Uterus (tissue), 4 donors: ENCODE data around the gene OCA2. TPM values are rescaled to one million over a fixed set of nuclear protein-coding genes. Genes with fewer than 3 reads are reported as not detected.

Experiments
- DNase-seq, 2 donors: peaks; one replicate each; pipeline ENCODE4 v3.0.0-alpha.2; 2019 to 2020
- H3K27ac ChIP-seq, 2 donors: fragments of 200-600 bp; sonication (generic); 1 replicate in 1 of 2; 2 replicates in 1 of 2; pipeline ENCODE4 v1.5.1; 2016 to 2018
- H3K27me3 ChIP-seq, 2 donors: fragments of 200-600 bp; sonication (generic); one replicate each; pipeline ENCODE4 v1.5.1; 2018 to 2019; ENCODE audit warnings: control low read depth in 1 of 2
- H3K36me3 ChIP-seq, 2 donors: fragments of 200-600 bp; sonication (generic); one replicate each; pipeline ENCODE4 v1.5.1; 2019; ENCODE audit warnings: control low read depth in 1 of 2
- H3K4me1 ChIP-seq, 2 donors: fragments of 200-600 bp; sonication (generic); one replicate each; pipeline ENCODE4 v1.5.1; 2018 to 2019; ENCODE audit warnings: control low read depth in 1 of 2
- H3K4me3 ChIP-seq, 2 donors: fragments of 200-600 bp; sonication (generic); 1 replicate in 1 of 2; 2 replicates in 1 of 2; pipeline ENCODE4 v1.5.1; 2018 to 2019; ENCODE audit warnings: mild to moderate bottlenecking in 1 of 2
- H3K9me3 ChIP-seq, 2 donors: fragments of 200-600 bp; sonication (generic); one replicate each; pipeline ENCODE4 v1.5.1; 2019; ENCODE audit warnings: control low read depth in 1 of 2
- CTCF ChIP-seq, 4 experiments: fragments of 200-600 bp in 2 of 4; fragments of 450-650 bp in 2 of 4; sonication (generic) in 2 of 4; IDR thresholded peaks; one replicate each; pipeline ENCODE4 v1.5.1; 2016 to 2019; ENCODE audit warnings: antibody characterized with exemption in 4 of 4, mild to moderate bottlenecking in 2 of 4, moderate library complexity in 1 of 4
- POLR2A ChIP-seq, 2 donors: fragments of 450-650 bp; IDR thresholded peaks; one replicate each; pipeline ENCODE4 v1.6.1; 2016; ENCODE audit warnings: antibody characterized with exemption in 2 of 2, mild to moderate bottlenecking in 1 of 2, moderate library complexity in 1 of 2
- intact Hi-C: fragments of 100-400 bp; cut with DNase I; formaldehyde crosslinking; loops from one replicate; pipeline ENCODE4 v1.15.1; 2023; ENCODE audit warnings: low total_unique reads
- total RNA-seq, 4 donors: library from RNA; depleted of rRNA in 3 of 4; stranded (reverse); fragments of >200 nt in 3 of 4; gene quantifications; one replicate each; pipeline versions ENCODE4 v1.1.0 to v1.2.4, GENCODE V29; 2014 to 2023
- donor health status: DM: yes; HTN: yes; CAD: no.

OCA2 gene
- total RNA-seq, 4 donors from 2014 or later: 0.55 to 4.6 TPM; not detected in 2

GRCh38 chr15:27824841-27825422 lies 274.2 kb downstream of the OCA2 start:
- no peaks in the 10 kb centered on the region for H3K9me3 ChIP-seq
- intact Hi-C loops: no loop called here
- no peaks in the 10 kb centered on the region for H3K27me3 ChIP-seq
- TF ChIP-seq POLR2A (IDR thresholded peaks at IDR 0.05) (no peak), CTCF (IDR thresholded peaks at IDR 0.05) (no peak)
- no peak for DNase-seq
- H3K27ac ChIP-seq: no peak overlapping the region
- H3K4me1 ChIP-seq: no peaks in the 10 kb centered on the region
- no peaks in the 10 kb centered on the region for H3K36me3 ChIP-seq
- H3K4me3 ChIP-seq: no peak overlapping the region

GRCh38 chr15:27821273-27821672 lies 277.8 kb downstream of the OCA2 start:
- Histone ChIP-seq H3K4me1 (no peaks in the 10 kb centered on the region), H3K4me3 (no peak overlapping the region), H3K9me3 (no peaks in the 10 kb centered on the region), H3K36me3 (no peaks in the 10 kb centered on the region), H3K27me3 (no peaks in the 10 kb centered on the region), H3K27ac (no peak overlapping the region)
- no peak for TF ChIP-seq POLR2A (IDR thresholded peaks at IDR 0.05)
- no peak for TF ChIP-seq CTCF (IDR thresholded peaks at IDR 0.05)
- intact Hi-C loops: no loop called here
- DNase-seq: no peak

DNA sequence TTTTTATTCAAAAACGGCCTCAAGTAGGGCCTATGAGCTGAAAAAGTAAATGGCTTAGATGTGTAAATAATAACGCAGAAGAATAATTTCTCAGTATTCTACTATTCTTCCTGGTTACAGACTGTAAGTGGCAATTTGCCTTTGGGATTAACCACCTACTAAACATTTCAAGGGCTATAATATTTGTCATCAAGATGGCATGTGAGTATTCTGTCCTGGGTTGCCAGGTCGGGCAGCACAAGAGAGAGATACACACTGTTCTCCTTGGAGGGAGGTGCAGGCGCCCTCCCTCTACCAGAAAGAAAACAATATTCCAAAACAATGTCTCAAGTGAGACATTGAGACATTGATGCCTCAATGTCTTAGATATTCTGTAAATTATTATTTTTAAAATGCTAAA lies 278.4 kb downstream of the OCA2 start:
- no peaks in the 10 kb centered on the region for H3K27me3 ChIP-seq
- no peaks in the 10 kb centered on the region for H3K9me3 ChIP-seq
- DNase-seq: no peak
- no peaks in the 10 kb centered on the region for H3K36me3 ChIP-seq
- H3K27ac ChIP-seq: no peak overlapping the region
- H3K4me3 ChIP-seq: no peak overlapping the region
- no peaks in the 10 kb centered on the region for H3K4me1 ChIP-seq
- intact Hi-C loops: no loop called here
- no peak for TF ChIP-seq CTCF (IDR thresholded peaks at IDR 0.05)
- no peak for TF ChIP-seq POLR2A (IDR thresholded peaks at IDR 0.05)

GRCh38 chr15:27820232-27820631 lies 278.9 kb downstream of the OCA2 start:
- Histone ChIP-seq H3K4me3 (no peak overlapping the region), H3K27me3 (no peaks in the 10 kb centered on the region), H3K27ac (no peak overlapping the region), H3K9me3 (no peaks in the 10 kb centered on the region), H3K4me1 (no peaks in the 10 kb centered on the region), H3K36me3 (no peaks in the 10 kb centered on the region)
- intact Hi-C loops: no loop called here
- DNase-seq: no peak
- TF ChIP-seq CTCF (IDR thresholded peaks at IDR 0.05): no peak
- TF ChIP-seq POLR2A (IDR thresholded peaks at IDR 0.05): no peak

- no peaks in the 10 kb centered on the region for H3K27me3 ChIP-seq
- no peaks in the 10 kb centered on the region for H3K9me3 ChIP-seq
- H3K4me3 ChIP-seq: no peak overlapping the region
- no peak for DNase-seq
- intact Hi-C loops: no loop called here
- TF ChIP-seq CTCF (IDR thresholded peaks at IDR 0.05) (no peak), POLR2A (IDR thresholded peaks at IDR 0.05) (no peak)
- no peaks in the 10 kb centered on the region for H3K4me1 ChIP-seq
- no peaks in the 10 kb centered on the region for H3K36me3 ChIP-seq
- H3K27ac ChIP-seq: no peak overlapping the region
These were observed 281.9 kb downstream of the OCA2 start for GRCh38 chr15:27817258-27817657.
